Stimulated activated CD4-positive, alpha-beta T cell treated with anti-CD3 and anti-CD28 coated beads, Interleukin-1b, Interleukin-23, amount 100 ng/mL, for 24 hours (primary cell): ENCODE measurements around the gene TNFRSF14.
A peak's percentile ranks its signal among the peaks of the same experiment; 100 is the strongest.

Experiments used
- DNase-seq, 4 experiments: peaks; one replicate each; pipeline ENCODE4 v3.0.0-alpha.2; 2020; ENCODE audit warnings: low read depth in 4 of 4, low spot score in 1 of 4

The TNFRSF14 gene

GRCh38 chr1:2586154-2587070 is 30.2 kb downstream of the TNFRSF14 start, which contains the start of gene PRXL2B:
Gene PRXL2B (plus strand): TSS chr1:2586777. CDS start chr1:2586886, 109 bp downstream.
- DNase-seq, result peak; percentile 94 to 99 (median 98)

- DNase-seq, result no peak
Observed at GRCh38 chr1:2587071-2587859, 31.1 kb downstream of the TNFRSF14 start.

- no peak for DNase-seq
Observed at GRCh38 chr1:2587860-2588571, 31.8 kb downstream of the TNFRSF14 start.

- no peak for DNase-seq
Observed at GRCh38 chr1:2588661-2589430, 32.7 kb downstream of the TNFRSF14 start.

- no peak for DNase-seq
Observed at GRCh38 chr1:2589431-2590232, 33.5 kb downstream of the TNFRSF14 start.

- no peak for DNase-seq
Observed at GRCh38 chr1:2590233-2591141, 34.3 kb downstream of the TNFRSF14 start.

GRCh38 chr1:2591233-2591580 is 35.0 kb downstream of the TNFRSF14 start:
- DNase-seq, result no peak

GRCh38 chr1:2591581-2592261 is 35.5 kb downstream of the TNFRSF14 start:
- no peak for DNase-seq

- no peak for DNase-seq
Observed at GRCh38 chr1:2592672-2593071, 36.5 kb downstream of the TNFRSF14 start.

GRCh38 chr1:2593251-2593878 is 37.2 kb downstream of the TNFRSF14 start:
- DNase-seq, result no peak

GRCh38 chr1:2594001-2594640 is 38.0 kb downstream of the TNFRSF14 start:
- no peak for DNase-seq

GRCh38 chr1:2594641-2595131 is 38.5 kb downstream of the TNFRSF14 start:
- DNase-seq, result no peak

GRCh38 chr1:2595261-2595811 is 39.2 kb downstream of the TNFRSF14 start:
- DNase-seq, result no peak

GRCh38 chr1:2595812-2596529 is 39.8 kb downstream of the TNFRSF14 start:
- DNase-seq, result no peak

GRCh38 chr1:2596530-2597333 is 40.6 kb downstream of the TNFRSF14 start:
- no peak for DNase-seq
